RWPE1 (cell line): ENCODE results near the gene IFNA16.
"Not testable (repeated sequence)": the region's sequence is repeated elsewhere in the genome, so short reads cannot be mapped to it uniquely, and the experiment has no call there.

Experiments used
- CTCF ChIA-PET: fragments of 350-600 bp; sonication (Branson Sonifier 250); formaldehyde crosslinking; extraction: SDS; loops from one replicate; lab custom pipeline; 2021; lab: Yijun Ruan, JAX
- POLR2A ChIA-PET: fragments of 400-600 bp; formaldehyde crosslinking; extraction: SDS; loops from one replicate; lab custom pipeline; 2020; ENCODE audit warnings: antibody characterized with exemption; ENCODE audit not compliant: low non-redundant PET; lab: Yijun Ruan, JAX
- DNase-seq: peaks from one replicate; pipeline ENCODE4 v3.0.0; 2012; ENCODE audit warnings: low spot score
- H3K27ac ChIP-seq: fragments of 450-650 bp; 2 replicates; pipeline ENCODE4 v1.5.1; 2017
- TF ChIP-seq, protein P1 (sequence below): fragments of 450-650 bp; conservative IDR thresholded peaks from 2 replicates; pipeline ENCODE4 v1.5.1; 2017; ENCODE audit warnings: low read depth, mild to moderate bottlenecking

IFNA16 gene

DNA sequence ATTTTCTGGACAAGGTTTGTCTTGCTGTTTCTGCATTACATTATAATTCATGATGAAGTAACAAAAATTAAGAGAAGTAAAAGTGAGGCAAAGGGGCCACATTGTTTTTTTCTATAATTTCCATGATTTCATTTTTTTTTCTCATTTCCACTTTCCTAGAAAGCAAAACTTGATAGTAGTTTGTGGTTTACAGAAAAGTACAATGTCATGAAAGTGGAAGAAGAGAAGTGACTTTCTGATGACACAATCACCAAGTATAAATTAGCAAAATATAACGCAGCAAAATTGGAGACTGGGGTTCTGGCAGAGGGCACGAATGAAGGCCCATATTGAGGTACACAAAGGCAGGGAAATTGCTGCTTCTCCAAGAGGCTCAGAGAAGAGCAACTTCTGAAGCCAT lies 27.7 kb upstream of the IFNA16 start:
- TF ChIP-seq, protein P1, sequence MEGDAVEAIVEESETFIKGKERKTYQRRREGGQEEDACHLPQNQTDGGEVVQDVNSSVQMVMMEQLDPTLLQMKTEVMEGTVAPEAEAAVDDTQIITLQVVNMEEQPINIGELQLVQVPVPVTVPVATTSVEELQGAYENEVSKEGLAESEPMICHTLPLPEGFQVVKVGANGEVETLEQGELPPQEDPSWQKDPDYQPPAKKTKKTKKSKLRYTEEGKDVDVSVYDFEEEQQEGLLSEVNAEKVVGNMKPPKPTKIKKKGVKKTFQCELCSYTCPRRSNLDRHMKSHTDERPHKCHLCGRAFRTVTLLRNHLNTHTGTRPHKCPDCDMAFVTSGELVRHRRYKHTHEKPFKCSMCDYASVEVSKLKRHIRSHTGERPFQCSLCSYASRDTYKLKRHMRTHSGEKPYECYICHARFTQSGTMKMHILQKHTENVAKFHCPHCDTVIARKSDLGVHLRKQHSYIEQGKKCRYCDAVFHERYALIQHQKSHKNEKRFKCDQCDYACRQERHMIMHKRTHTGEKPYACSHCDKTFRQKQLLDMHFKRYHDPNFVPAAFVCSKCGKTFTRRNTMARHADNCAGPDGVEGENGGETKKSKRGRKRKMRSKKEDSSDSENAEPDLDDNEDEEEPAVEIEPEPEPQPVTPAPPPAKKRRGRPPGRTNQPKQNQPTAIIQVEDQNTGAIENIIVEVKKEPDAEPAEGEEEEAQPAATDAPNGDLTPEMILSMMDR: no peak
- no peak for DNase-seq
- CTCF ChIA-PET: no interaction called here
- POLR2A ChIA-PET: no interaction called here
- no peak overlapping the region for H3K27ac ChIP-seq

DNA sequence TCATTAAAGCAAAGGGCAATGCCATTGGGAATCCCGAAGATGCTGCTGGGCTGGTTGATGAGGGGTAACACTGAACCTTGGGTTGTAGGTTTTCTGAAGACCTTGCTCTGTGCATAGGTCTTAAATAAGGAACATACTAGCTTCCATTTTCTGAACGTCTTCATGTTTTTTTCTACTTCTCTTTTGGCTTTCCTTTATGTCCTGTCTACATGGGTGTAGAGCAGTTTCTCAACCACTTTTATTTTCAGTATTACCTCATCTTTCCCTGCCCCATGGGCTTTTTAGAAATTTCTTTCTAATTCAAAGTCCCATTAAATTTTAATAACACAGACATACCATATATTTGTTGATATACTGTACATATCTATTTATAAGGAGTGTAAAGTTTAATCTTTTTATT lies 22.8 kb upstream of the IFNA16 start, which contains the start of gene IFNA14:
Gene IFNA14 (minus strand): TSS at position 95 of the 400 bp plus-strand sequence. CDS start 70 bp downstream, at position 25.
- DNase-seq: no peak
- POLR2A ChIA-PET: no interaction called here
- CTCF ChIA-PET: interaction anchor here (0.6 to 1.1 kb wide), 2 partner anchors 13 to 79 kb away, joined by 3 to 4 read pairs; no protein-coding TSS in a partner anchor
- H3K27ac ChIP-seq: no peak within 1 kb of the TSS
- TF ChIP-seq, protein P1: no peak

DNA sequence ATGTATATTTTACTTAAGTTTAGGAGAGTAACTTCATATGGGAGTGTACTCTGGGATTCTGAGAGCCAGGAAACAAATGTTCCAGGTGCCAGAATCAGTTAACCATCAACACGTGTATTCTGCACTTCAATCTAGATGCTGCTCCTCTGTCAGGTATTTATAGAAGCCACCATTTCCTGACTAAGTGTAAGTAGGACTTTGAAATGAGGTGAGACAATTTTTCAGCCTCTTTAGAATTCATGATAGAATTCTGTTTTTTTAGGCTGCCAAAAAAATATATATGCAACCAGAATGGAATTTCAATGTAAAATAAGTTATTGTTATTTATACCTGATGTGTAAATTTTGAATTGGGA lies 19.2 kb upstream of the IFNA16 start:
- H3K27ac ChIP-seq, DNase-seq, POLR2A ChIA-PET: not testable (repeated sequence)
- CTCF ChIA-PET: interaction anchor here (0.6 to 1.9 kb wide), 5 partner anchors 16 to 1695 kb away, joined by 3 to 6 read pairs (median 3); no protein-coding TSS in a partner anchor

DNA sequence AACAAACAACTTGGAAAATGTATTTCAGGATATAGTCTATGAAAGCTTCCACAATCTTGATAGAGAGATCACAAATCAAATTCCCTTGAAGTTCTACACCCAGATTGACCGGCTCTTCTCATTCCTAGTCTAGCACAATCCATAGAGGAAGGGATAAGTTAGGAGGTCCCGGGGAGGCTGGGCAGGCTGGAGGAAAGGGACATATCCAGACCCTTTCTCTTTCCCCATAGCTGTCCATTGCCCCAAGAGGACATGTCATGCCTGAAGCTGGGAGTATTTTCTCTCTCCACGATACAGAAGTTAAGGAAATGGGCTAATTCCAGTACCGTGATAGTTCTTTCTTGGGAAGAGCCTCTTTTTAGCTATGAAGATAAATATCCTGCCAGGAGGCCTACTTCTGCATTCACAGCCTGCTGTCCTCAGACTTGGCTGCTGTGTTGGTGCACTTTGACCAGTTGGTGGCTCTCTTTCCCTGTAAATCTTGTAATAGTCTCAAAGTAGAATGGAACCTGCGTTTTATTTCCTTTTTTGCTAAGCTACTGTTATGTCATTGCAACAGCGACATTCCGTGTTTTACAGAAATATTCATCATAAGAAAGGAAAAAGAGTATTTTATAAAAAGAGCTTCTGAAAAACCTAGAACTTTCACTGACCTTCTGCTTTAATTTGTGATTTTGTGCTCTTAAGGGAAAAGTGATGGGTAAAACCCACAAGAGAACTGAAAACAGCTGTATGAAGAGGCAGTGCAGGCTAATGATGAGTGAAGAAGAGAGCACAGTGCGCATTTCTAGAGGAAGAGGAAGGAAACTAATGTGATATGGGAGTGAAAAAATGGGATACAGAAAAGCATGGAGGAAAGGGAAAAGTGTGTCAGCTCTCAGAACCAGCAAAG lies 18.6 kb upstream of the IFNA16 start:
- H3K27ac ChIP-seq, POLR2A ChIA-PET: not testable (repeated sequence)
- TF ChIP-seq, protein P1: peak; percentile 66
- DNase-seq: peak; percentile 13
- CTCF ChIA-PET: interaction anchor here (0.6 to 1.9 kb wide), 6 partner anchors 17 to 1695 kb away, joined by 3 to 6 read pairs (median 4); no protein-coding TSS in a partner anchor

DNA sequence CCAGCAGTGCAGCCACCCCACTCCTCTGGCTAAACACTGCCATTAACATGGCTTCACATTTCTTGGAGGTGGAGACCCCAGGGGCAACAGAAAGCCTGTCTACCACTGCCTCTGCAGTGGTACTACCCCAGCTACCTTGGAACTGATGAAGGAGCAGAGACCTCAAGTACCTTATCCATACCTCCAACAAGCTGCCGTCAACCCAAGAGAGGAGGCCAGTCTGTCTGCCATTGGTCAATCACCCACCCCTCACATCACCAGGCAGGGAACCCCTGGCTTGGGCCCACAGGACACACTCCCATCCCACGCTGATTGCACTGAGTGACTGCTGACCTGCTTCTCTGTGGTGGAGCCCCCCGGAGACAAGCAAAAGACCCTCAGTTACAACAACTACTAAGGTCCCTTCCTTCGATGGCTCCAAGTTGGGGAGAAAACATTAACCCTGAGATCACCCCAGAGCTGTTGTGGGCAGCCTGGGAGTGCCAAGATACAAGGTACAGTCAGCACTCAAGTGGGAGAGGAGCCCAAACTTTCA lies 17.1 kb upstream of the IFNA16 start:
- POLR2A ChIA-PET: no interaction called here
- CTCF ChIA-PET: interaction anchor here (1.4 kb wide), 1 partner anchor 39 kb away, joined by 4 read pairs; no protein-coding TSS in a partner anchor
- no peak for DNase-seq
- TF ChIP-seq, protein P1: no peak
- H3K27ac ChIP-seq: no peak overlapping the region

DNA sequence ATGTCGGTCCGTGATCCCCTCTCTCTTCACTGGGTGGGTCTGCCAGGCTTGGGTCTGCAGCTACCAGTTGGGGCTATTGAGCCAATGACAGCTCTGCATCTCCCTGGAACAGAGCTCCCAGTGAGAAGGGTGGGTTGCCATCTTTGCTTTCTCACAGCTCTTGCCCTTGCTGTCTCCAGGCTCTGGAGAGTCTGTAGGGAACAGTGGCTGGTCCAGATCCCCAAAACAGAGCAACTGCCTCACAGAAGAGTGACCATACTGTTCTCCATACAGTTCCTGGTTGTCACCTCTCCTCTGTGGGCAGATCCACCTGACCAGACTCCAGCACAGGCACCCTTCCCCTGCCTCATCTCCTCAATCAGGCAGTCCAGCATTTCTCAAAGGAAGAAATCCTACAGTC lies 16.1 kb upstream of the IFNA16 start:
- no peak overlapping the region for H3K27ac ChIP-seq
- CTCF ChIA-PET: no interaction called here
- DNase-seq: no peak
- TF ChIP-seq, protein P1: no peak
- POLR2A ChIA-PET: no interaction called here
